Panc1 (cell line): Measurements from ENCODE around the gene TNNI3K.

Experiments
- CTCF ChIP-seq: fragments of 450-650 bp; IDR thresholded peaks from 2 replicates; pipeline ENCODE4 v1.5.1; 2017; ENCODE audit warnings: mild to moderate bottlenecking
- POLR2AphosphoS5 ChIP-seq: IDR thresholded peaks from 2 replicates; pipeline ENCODE4 v1.6.1; 2012; ENCODE audit warnings: mild to moderate bottlenecking, low read depth, low read length, moderate library complexity

GRCh38 chr1:74403606-74404005, 168.4 kb downstream of the TNNI3K start:
- TF ChIP-seq CTCF (no peak), POLR2AphosphoS5 (no peak)
